ENCODE results near the gene LRIF1. TPM values are rescaled to one million over a fixed set of nuclear protein-coding genes. Genes with fewer than 3 reads are reported as not detected.
A peak's percentile ranks its signal among the peaks of the same experiment; 100 is the strongest.

The LRIF1 gene
- total RNA-seq, 6 experiments from 2014 or later = 14.7 to 17.9 (median 17.2) TPM

DNA sequence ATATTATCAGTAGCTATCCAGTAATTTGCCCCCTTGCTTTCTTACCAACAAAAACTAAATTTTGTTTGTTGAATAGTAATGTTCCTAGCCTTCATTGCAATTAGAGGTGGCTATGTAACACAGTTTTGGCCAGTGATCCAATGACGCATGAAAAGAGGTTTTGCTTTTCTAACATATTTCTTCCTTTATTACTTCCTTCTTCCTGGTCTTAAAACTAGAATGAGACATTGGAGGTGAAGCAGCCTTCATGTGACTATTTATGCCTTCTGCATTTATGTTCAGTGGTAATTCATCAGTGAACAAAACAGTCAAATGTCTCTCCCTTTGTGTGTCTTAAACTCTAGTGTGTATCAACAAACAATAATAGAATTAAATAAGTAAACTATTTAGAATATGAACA is 35.5 kb downstream of the LRIF1 start:
- Mint-ChIP-seq H3K27me3 (ENCODE audit: insufficient read depth) (no peaks in the 10 kb centered on the region), H3K9me3 (peaks cover 5% of the 10 kb centered on the region), H3K4me3 (no peak overlapping the region), H3K27ac (no peak overlapping the region), H3K36me3 (ENCODE audit: low read depth) (no peaks in the 10 kb centered on the region), H3K4me1 (ENCODE audit: low read depth) (0 out of 2 replicates have a peak, but pooled peaks cover 5% of the 10 kb centered on the region)
- TF ChIP-seq, protein P1, sequence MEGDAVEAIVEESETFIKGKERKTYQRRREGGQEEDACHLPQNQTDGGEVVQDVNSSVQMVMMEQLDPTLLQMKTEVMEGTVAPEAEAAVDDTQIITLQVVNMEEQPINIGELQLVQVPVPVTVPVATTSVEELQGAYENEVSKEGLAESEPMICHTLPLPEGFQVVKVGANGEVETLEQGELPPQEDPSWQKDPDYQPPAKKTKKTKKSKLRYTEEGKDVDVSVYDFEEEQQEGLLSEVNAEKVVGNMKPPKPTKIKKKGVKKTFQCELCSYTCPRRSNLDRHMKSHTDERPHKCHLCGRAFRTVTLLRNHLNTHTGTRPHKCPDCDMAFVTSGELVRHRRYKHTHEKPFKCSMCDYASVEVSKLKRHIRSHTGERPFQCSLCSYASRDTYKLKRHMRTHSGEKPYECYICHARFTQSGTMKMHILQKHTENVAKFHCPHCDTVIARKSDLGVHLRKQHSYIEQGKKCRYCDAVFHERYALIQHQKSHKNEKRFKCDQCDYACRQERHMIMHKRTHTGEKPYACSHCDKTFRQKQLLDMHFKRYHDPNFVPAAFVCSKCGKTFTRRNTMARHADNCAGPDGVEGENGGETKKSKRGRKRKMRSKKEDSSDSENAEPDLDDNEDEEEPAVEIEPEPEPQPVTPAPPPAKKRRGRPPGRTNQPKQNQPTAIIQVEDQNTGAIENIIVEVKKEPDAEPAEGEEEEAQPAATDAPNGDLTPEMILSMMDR (IDR thresholded peaks at IDR 0.05) = no peak
- no peak for DNase-seq

DNA sequence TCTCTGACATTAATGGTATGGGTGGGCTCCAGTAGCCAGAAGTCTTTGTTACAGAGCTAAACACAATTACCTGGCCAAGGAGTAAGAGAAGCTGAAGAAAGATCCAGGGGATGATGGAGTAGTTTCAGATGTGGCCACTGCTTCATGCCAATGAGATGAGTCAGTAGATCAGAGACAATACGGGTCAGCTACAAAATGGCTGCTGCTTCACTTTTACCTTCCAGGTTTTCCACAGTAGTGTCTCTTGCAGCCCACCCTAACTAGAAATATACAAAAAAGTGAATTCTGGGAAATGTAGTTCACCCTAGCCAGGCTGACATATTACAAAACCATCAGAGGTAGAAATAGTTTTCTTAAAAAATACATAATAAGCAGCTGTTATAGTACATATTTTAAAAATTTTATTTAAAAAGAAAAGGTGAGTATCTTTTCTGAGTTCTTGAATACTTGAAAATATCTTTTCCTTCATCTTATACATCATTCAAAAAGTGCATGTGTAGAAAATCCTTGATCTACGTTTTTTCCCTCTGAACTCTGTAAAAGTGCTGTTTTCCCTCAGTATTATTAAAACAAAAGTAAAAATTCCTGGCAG is 36.1 kb downstream of the LRIF1 start:
- no peak overlapping the region for H3K4me3 Mint-ChIP-seq
- peaks cover 2% of the 10 kb centered on the region; the same call in 1 of the 2 replicates for H3K27me3 Mint-ChIP-seq (ENCODE audit: insufficient read depth)
- no peak overlapping the region for H3K27ac Mint-ChIP-seq
- H3K9me3 Mint-ChIP-seq = peaks cover 5% of the 10 kb centered on the region
- DNase-seq = no peak
- no peaks in the 10 kb centered on the region for H3K36me3 Mint-ChIP-seq (ENCODE audit: low read depth)
- 0 out of 2 replicates have a peak, but pooled peaks cover 5% of the 10 kb centered on the region for H3K4me1 Mint-ChIP-seq (ENCODE audit: low read depth)
- TF ChIP-seq, protein P1 (IDR thresholded peaks at IDR 0.05) = no peak

DNA sequence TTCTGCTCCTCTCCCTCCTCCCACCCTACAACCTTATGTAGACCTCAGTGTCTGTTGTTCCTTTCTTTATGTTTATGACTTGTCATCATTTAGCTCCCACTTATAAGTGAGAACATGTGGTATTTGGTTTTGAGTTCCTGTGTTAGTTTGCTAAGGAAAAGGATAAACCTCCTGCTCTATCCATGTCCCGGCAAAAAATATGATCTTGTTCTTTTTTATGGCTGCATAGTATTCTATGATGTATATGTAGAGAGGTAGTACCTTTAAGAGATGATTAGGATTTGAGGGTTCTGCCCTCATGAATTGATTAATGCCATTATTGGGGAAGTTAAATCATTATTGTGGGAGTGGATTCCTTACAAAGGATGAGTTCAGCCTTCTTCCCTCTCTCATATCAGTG is 41.8 kb downstream of the LRIF1 start:
- Mint-ChIP-seq H3K4me1 (ENCODE audit: low read depth) (peaks cover 5% of the 10 kb centered on the region), H3K4me3 (no peak overlapping the region), H3K9me3 (no peaks in the 10 kb centered on the region), H3K36me3 (ENCODE audit: low read depth) (no peaks in the 10 kb centered on the region), H3K27ac (no peak overlapping the region), H3K27me3 (ENCODE audit: insufficient read depth) (peaks cover 2% of the 10 kb centered on the region; the same call in 1 of the 2 replicates)
- TF ChIP-seq, protein P1 (IDR thresholded peaks at IDR 0.05) = no peak
- no peak for DNase-seq

DNA sequence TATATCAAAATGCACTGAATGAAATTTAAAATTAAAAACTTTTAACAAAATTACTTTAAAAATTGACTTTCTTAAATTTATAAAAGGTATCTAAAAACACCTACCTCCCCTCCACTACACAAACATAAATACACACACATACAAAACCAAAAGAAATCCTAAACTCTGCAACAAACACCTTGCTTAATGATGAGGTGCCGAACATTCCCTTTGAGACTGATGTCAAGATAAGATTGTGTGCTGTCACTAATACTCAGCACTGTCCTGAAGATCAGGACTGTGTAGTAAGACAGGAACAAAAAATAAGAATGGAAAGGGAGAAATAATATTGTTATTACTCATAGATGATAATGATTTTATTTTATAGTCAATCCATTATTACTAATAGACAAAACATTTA is 45.7 kb downstream of the LRIF1 start:
- no peaks in the 10 kb centered on the region for H3K9me3 Mint-ChIP-seq
- H3K36me3 Mint-ChIP-seq (ENCODE audit: low read depth) = no peaks in the 10 kb centered on the region
- DNase-seq = no peak
- H3K27me3 Mint-ChIP-seq (ENCODE audit: insufficient read depth) = peaks cover 5% of the 10 kb centered on the region
- H3K27ac Mint-ChIP-seq = no peak overlapping the region
- TF ChIP-seq, protein P1 (IDR thresholded peaks at IDR 0.05) = no peak
- no peak overlapping the region for H3K4me3 Mint-ChIP-seq
- H3K4me1 Mint-ChIP-seq (ENCODE audit: low read depth) = peaks cover 19% of the 10 kb centered on the region

DNA sequence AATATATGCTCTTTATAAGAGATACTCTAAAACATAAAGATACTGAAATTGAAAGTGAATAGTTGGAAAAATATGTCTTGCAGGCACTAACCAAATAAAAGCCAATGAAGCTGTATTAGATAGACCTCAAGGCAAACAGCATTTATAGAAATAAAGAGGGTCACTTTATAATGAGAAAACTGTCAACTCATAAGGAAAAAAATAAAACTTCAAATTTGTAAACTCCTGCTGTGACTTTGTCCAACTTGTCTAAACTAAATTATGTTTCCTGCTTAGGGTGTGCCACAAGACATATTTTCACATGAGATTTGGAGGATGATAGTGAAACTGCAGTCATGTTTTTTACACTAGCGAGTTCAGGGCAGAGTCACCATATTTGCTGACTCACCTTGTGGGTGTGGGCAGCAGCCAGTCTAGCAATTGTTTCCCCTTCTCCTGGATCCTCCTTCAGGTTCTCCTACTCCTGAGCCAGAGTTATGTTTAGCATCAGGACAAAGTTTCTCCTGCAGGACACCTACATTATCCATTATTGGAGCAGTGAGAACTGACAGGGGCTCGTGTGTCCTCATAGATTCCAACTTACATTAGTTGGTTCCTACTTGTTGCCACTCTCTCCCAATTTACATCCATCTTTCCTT is 46.9 kb downstream of the LRIF1 start:
- Mint-ChIP-seq H3K36me3 (ENCODE audit: low read depth) (no peaks in the 10 kb centered on the region), H3K27ac (peak overlapping the region; percentile 34; the same call in 1 of the 2 replicates), H3K4me3 (peak overlapping the region; percentile 82), H3K27me3 (ENCODE audit: insufficient read depth) (peaks cover 3% of the 10 kb centered on the region; the same call in 1 of the 2 replicates), H3K4me1 (ENCODE audit: low read depth) (peaks cover 19% of the 10 kb centered on the region), H3K9me3 (no peaks in the 10 kb centered on the region)
- peak; percentile 41 for DNase-seq
- TF ChIP-seq, protein P1 (IDR thresholded peaks at IDR 0.05) = no peak
